Ureter (tissue), 1 donor: Measurements from ENCODE around the gene C10orf90. TPM values are rescaled to one million over a fixed set of nuclear protein-coding genes. Genes with fewer than 3 reads are reported as not detected.

ENCODE experiments used
- DNase-seq: peaks from one replicate; pipeline ENCODE4 v3.0.0-alpha.2; 2020; ENCODE audit warnings: low spot score
- total RNA-seq: library from RNA; stranded (reverse); gene quantifications from one replicate; pipeline ENCODE4 v1.2.4, GENCODE V29; 2023
- donor health status: DM: yes; HTN: yes; CAD: no.

C10orf90 gene
- total RNA-seq, 1 donor from 2014 or later, result not detected

DNA sequence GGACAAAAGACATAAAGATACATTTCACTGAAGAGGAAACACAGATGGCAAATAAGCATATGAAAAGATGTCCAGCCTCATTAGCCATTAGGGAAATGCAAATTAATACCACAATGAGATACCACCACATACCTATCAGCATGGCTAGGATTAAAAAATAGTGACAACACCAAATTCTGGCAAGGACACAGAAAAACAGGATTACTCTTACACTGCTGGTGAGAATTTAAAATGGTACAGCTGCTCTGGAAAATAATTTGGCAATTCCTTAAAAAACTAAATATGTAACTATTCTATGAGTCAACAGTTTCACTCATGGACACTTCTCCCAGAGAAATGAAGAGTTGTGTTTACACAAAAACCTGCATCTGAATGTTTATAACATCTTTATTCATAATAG, 121.1 kb downstream of the C10orf90 start:
- no peak for DNase-seq

DNA sequence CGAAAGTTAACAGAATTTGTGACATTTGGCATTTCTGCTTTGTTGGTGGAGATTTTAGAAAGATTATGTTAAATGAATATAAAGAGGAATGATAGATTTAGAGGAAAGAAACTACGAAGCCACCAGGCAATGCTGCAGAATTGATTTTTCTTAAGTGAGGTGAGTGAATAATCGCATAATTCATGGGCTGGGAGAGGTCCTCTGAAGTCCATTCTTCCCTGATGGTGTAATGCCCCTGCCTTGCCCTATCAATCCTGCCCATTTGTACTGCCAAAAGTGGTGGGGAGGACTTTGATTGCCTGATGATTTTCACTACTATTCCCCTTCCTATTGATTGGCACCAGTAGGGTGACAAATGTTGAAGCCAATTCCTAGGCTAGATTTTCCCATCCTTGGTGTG, 125.9 kb downstream of the C10orf90 start:
- no peak for DNase-seq

- DNase-seq, result no peak
These were observed 131.9 kb downstream of the C10orf90 start for GRCh38 chr10:126538439-126539135.

DNA sequence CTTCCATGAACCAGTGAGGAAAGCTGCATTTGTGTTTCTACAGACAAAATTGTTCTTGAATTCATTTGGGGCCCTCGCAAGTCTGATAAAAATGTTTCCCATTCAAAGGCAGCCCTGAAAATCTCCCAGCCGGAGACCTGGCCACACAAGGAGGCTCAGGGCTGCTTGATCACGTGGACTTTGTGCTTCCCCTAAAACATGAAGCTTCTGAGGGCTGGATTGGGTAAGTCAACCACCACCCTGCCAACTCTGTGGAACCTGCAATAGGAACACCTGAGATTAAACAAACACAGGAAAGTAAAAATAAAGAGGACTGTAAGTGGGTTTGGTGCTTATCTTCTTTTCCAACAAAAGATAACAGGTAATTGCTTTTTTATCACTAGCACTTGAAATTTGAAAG, 133.8 kb downstream of the C10orf90 start:
- DNase-seq, result no peak

- no peak for DNase-seq
These were observed 134.3 kb downstream of the C10orf90 start for GRCh38 chr10:126536148-126536547.

DNA sequence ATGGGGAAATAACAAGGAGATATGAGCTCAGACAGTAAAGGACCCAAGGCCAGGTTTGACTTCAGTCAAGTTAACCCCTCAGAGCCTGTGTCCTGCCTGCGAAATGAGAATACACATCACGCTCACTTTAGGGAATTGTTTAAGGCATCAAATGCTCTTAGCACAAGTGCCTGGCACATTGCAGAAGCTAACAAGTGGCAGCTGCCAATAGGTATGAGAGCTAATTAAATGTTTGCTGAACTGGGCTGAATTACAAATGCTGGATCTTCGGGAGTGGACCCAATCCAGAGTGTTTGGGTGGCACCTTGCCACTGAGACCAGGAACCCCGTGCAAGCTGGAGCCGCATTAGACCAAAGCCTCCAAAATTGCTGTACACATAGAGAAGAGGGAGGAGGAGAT, 136.8 kb downstream of the C10orf90 start:
- no peak for DNase-seq

GRCh38 chr10:126528315-126528835, 142.1 kb downstream of the C10orf90 start:
- DNase-seq, result no peak

GRCh38 chr10:126527645-126528314, 142.7 kb downstream of the C10orf90 start:
- DNase-seq, result no peak

GRCh38 chr10:126525326-126525725, 145.2 kb downstream of the C10orf90 start:
- DNase-seq, result no peak

- DNase-seq, result no peak
These were observed 146.0 kb downstream of the C10orf90 start for GRCh38 chr10:126524526-126524925.

- no peak for DNase-seq
These were observed 147.4 kb downstream of the C10orf90 start for GRCh38 chr10:126523071-126523470.

DNA sequence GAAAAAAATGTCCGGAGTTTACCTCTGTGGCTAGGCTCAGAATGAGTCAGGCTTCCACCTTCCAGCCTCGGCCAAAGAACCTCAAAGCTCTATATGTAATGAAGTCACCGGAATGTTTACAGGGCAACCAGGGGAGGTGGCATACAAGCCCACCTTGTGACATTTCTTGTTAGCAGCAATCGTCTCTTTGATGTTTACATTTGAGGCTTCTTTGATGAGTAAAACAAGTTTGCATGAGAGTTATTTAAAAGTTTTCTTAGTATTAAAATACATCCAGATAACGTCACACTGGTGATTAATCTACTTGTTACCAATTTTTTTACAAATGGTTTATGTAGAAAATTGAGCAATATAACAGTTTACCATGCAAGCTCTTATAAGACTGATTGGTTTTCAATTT, 149.1 kb downstream of the C10orf90 start:
- DNase-seq, result no peak

DNA sequence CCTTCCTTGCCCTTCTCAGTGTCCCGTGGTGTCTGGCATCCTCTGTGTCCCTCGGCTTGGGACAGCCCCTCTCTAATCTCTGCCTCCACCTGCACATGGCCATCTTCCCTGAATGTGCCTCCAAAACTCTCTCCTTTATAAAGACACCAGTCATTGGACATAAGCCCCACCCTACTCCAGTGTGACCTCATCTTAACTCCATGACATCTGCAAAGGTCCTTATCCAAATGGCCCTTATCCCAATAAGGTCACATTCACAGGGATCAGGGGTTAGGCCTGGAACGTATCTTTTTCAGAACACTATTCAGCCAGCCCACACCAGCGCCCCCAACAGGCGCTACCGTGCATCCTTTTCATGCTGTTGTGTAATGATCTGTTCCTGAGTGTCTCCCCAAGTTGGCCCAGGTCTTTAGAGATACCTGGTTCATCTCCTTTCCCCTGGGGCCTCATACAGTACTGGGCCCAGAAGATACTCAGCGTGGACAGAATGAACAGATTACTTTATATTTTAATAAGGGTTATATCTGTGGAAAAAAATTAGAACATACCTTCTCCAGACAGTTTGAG, 149.7 kb downstream of the C10orf90 start:
- DNase-seq, result no peak

- DNase-seq, result no peak
These were observed 150.5 kb downstream of the C10orf90 start for GRCh38 chr10:126519992-126520391.

DNA sequence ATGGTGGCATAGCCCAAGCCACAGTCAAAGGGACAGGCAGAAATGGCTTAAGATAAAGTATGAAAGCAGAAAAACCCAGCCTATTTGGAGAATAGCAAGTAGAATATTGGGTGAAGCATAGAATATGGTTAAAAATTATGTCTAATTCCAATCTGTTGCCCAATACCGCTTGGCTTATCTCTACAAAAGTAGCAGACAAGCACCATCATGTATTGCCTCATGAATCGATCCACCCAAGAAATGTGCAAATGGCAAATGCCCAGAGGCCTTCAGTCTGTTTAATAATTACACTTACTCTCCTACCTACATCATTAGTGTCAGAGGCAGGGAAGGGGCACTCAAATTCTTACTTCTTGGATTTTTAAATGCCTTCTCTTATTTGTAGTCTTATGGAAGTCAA, 151.3 kb downstream of the C10orf90 start:
- DNase-seq, result no peak

GRCh38 chr10:126518218-126519080, 152.0 kb downstream of the C10orf90 start:
- no peak for DNase-seq

DNA sequence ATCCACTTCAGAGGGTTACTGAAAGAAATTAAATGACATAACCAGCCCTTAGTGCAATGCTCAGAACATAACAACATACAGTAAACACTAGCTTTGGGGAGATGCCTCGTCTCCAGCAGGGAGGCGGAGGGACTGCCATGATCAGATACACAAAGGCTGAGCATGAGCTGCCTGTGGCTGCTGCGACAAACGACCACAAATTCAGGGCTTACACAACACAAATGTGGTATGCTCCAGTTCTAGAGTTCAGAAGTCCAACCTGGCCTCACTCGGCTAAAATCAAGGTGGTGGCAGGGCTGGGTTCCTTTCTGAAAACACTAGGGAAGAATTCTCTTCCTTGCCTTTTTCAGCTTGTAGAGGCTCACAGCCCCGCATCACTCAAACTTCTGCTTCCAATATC, 154.0 kb downstream of the C10orf90 start:
- no peak for DNase-seq

- no peak for DNase-seq
These were observed 158.5 kb downstream of the C10orf90 start for GRCh38 chr10:126511917-126512479.

DNA sequence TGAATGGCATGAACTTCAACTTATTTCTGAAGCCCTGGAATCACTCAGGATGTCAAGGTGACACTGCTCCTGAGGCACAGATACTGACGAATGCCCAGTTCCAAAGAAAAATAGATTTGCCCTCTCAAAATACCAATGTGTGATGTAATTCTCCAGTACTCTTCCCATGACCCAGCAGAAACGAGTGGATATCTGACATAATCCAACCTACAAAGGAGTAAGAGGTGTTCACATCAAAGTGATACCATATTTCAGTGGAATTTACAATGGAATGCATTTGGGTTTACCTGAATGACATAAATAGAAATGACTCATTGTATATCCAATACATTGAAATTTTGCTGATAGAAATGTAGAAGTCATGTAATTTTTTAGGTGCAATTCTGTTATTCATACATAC, 161.3 kb downstream of the C10orf90 start:
- no peak for DNase-seq

DNA sequence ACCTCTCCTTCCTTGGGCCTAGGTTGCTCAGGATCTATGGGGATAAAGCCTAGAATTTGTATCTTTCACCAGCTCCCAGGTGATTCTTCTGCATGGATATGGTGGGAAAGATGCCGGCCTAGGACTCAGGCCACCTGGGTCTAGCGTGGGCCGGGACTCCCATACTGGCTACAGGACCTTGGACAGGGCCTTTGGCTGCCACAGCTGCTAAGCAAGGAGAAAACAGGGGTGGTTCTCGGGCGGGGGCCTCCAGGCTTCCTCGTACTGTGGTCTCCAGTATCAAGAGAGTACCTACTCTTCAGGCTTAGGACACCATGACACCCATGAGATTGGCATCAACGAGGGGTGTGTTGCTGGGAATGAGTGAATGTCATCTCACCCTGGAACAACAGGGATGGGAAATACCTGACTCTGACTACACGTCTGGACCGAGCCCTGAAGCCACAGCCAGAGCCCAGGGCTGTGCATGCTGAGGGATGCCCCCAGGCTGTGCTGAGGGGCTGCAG, 161.9 kb downstream of the C10orf90 start:
- DNase-seq, result no peak

- no peak for DNase-seq
These were observed 165.8 kb downstream of the C10orf90 start for GRCh38 chr10:126504761-126505112.
